B cell (primary cell): ENCODE data around the gene NOS1AP.

Source experiments
- EZH2 ChIP-seq: IDR thresholded peaks from 2 replicates; pipeline ENCODE4 v1.6.1; 2012; ENCODE audit warnings: borderline replicate concordance, low read depth, mild to moderate bottlenecking, moderate library complexity, low read length; ENCODE audit not compliant: insufficient read depth, poor library complexity, severe bottlenecking
- TF ChIP-seq, protein P1 (sequence below): fragments of 200-600 bp; IDR thresholded peaks from one replicate; pipeline ENCODE4 v1.8.0; 2022; ENCODE audit warnings: antibody characterized with exemption, mild to moderate bottlenecking

- TF ChIP-seq, protein P1, sequence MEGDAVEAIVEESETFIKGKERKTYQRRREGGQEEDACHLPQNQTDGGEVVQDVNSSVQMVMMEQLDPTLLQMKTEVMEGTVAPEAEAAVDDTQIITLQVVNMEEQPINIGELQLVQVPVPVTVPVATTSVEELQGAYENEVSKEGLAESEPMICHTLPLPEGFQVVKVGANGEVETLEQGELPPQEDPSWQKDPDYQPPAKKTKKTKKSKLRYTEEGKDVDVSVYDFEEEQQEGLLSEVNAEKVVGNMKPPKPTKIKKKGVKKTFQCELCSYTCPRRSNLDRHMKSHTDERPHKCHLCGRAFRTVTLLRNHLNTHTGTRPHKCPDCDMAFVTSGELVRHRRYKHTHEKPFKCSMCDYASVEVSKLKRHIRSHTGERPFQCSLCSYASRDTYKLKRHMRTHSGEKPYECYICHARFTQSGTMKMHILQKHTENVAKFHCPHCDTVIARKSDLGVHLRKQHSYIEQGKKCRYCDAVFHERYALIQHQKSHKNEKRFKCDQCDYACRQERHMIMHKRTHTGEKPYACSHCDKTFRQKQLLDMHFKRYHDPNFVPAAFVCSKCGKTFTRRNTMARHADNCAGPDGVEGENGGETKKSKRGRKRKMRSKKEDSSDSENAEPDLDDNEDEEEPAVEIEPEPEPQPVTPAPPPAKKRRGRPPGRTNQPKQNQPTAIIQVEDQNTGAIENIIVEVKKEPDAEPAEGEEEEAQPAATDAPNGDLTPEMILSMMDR = no peak
- no peak for TF ChIP-seq EZH2
Measured at GRCh38 chr1:162217706-162218105, 148.2 kb downstream of the NOS1AP start.
